NCI-H345 treated with DMSO at 0.1 percent for 48 hours (cell line): ENCODE results near the gene FRG2.
"Not testable (repeated sequence)": the region's sequence is repeated elsewhere in the genome, so short reads cannot be mapped to it uniquely, and the experiment has no call there.

Experiments
- DNase-seq: peaks from one replicate; lab custom pipeline; 2025; ENCODE audit not compliant: unreplicated experiment; lab: John Stamatoyannopoulos, UW

Gene FRG2

GRCh38 chr4:190027156-190027555 is at the start of gene FRG2:
Gene FRG2, minus strand, starts transcription at chr4:190027256. Its CDS starts 52 bp downstream, at chr4:190027204.
- DNase-seq: not testable (repeated sequence)

DNA sequence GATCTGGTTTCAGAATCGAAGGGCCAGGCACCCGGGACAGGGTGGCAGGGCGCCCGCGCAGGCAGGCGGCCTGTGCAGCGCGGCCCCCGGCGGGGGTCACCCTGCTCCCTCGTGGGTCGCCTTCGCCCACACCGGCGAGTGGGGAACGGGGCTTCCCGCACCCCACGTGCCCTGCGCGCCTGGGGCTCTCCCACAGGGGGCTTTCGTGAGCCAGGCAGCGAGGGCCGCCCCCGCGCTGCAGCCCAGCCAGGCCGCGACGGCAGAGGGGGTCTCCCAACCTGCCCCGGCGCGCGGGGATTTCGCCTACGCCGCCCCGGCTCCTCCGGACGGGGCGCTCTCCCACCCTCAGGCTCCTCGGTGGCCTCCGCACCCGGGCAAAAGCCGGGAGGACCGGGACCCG is 41.3 kb upstream of the FRG2 start:
- not testable (repeated sequence) for DNase-seq

- not testable (repeated sequence) for DNase-seq
Measured at GRCh38 chr4:190064805-190065204, 37.7 kb upstream of the FRG2 start.

GRCh38 chr4:190064342-190064741 is 37.3 kb upstream of the FRG2 start, which contains the start of gene DBET:
Gene DBET, plus strand, starts transcription at chr4:190064502.
- not testable (repeated sequence) for DNase-seq

- DNase-seq: not testable (repeated sequence)
Measured at GRCh38 chr4:190058997-190059396, 31.9 kb upstream of the FRG2 start.

GRCh38 chr4:190049378-190050239 is 22.6 kb upstream of the FRG2 start:
- DNase-seq: not testable (repeated sequence)

DNA sequence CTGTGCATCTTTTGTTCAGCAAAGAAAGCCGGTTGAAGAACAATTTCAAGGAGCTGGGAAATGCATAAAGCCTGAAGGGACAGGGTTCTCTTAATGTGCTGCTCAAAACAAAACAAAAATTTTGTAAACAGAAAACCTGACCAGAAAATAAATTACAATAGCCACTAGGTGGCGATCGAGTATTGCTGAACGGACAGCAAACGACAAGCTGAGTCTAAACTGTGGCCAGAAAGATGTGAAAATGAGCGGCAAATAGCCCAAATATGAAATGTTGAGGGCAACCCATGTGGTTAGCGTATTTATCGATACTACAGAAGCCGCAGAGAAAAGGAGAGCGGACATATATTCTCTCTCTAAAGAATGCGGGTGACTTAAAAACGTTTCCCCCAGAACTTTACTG is 20.6 kb upstream of the FRG2 start:
- DNase-seq: not testable (repeated sequence)

DNA sequence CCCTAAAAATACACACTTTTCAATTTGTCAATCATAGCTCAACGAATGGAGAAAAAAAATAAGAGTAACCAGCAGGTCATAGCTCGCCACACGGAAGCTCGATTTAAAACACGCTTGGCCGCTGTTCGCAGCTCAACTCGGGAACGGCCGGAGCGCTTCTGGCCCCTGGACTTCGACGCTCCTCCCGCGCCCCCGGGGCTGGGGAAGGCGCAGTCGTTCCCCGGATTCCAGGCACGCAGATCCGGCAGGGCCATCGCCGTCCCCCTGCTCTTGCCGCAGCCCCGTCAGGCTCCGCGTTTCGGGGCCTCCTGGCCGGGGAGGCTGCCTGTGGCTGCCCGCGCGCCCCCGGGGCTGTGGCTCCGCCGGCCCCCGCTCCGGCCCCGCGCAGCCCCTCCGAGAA is 13.8 kb upstream of the FRG2 start:
- not testable (repeated sequence) for DNase-seq

DNA sequence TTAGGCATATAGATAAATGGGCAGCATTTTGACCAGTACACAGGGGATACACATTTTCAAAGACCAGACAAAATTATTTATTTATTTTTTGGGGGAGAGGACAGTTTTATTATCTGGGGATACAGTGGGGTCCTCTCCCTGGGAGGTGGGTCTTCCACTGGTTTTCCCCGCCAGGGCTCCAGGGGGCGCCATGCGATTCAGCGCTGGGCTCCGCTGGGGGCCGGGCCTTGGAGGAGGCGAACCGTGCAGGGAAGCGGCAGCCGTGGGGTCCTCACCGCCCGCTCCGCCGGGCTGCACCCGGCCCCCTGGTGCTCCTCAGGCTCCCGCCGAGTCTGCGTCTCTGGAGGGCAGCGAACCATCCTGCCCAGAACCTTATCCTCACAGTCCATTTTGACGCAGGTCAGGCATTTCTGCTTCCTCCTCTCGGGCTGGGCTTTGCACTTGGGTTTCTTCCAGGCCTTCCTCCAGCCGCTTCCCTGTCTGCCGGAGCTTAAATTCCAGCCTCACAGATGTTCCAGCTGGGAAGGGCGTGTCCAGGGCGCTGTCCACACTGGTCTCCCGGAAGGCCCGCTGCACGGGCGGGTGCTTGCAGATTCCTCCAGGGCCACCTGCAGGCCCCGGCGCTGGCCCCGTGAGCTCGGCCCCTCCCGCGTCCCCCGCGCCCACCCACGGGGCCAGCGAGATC is 10.8 kb upstream of the FRG2 start:
- DNase-seq: not testable (repeated sequence)

GRCh38 chr4:190031264-190031663 is 4.2 kb upstream of the FRG2 start:
- DNase-seq: not testable (repeated sequence)

- not testable (repeated sequence) for DNase-seq
Measured at GRCh38 chr4:190022614-190023281, 4.3 kb downstream of the FRG2 start.

- DNase-seq: not testable (repeated sequence)
Measured at GRCh38 chr4:190021973-190022372, 5.1 kb downstream of the FRG2 start.

DNA sequence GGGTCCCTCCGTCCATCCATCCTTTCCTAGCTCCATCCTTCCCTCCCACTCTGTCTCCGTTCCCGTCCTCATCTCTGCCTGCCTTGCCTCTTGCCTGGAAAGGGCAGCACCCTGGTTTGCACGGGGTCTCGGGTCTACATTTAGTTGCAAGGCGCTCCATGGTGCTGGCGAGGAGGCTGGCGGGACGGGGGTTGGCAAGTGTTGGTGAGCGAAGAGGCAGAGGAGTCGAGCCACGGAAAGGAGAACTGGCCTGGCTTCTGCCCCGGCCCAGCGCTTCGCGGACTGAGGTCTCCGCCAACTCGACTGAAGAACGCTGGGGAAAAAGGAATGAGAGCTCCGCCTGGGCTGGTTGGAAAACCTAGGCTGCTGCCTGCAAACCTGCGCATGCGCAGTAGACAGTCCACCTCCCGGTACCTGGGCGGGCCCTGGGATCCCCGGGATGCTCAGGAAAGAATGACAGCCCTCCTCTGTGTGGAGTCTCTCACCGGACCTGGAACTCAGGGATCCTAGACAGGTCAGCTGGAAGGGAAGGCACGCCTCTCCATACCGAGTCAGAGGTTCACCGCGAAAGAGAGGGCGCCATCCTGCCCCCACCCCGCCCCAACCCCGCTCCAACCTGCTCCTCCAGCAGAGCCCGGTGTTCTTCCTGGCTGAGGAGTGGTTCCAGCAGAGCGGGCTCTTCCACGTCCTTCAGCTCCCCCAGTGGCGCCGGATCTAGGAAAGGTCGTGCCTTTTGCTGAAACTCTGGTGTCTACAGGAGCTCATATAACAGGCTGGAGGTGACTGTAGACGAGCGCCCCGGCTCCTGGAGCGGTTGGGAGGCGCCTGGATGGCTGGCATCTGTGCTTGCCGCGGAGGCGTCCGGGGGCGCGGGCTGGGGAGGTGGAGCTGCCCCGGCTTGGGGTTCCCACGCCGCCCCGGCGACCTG is 6.0 kb downstream of the FRG2 start:
- no peak for DNase-seq

- DNase-seq: not testable (repeated sequence)
Measured at GRCh38 chr4:190019859-190020463, 7.1 kb downstream of the FRG2 start.

DNA sequence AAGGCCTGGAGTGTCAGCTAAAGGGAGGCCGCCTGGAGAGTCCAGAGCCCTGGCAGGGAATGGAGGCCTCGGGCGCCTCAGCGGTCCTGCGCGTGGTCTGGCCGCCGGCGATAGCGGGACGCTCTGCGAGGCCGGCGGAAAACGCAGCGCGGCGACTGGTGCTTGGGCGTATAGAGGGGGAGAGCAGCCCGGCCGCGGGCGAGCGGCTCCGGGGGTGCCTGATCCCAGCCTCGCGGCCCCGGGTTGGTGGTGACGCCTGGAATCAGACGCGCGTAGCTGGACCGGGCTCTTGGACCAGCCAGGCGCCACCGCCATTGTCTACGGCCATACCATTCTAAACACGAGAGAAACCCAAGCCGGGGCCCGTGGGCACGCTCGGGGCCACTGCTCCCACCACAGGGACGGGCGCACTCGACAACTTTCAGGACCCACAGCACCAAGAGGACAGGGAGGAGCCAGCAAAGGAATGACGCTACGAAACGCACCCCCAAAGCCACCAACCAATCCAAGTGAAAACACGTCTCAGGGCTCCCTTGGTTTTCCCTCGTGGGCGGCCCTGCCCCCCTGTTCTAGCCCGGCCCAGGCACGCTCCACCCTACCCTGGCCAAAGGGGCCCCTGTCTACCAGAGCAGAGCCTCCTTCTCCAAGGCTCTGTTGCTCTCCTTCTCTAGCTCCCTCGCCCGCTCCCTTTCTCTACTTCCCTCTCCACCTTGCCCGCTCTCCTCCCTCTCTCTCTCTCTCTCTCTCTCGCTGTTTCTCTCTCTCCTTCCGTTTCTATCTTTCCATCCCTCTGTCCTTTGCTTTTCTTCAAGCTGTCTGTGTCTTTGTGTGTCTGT is 7.8 kb downstream of the FRG2 start:
- DNase-seq: no peak

DNA sequence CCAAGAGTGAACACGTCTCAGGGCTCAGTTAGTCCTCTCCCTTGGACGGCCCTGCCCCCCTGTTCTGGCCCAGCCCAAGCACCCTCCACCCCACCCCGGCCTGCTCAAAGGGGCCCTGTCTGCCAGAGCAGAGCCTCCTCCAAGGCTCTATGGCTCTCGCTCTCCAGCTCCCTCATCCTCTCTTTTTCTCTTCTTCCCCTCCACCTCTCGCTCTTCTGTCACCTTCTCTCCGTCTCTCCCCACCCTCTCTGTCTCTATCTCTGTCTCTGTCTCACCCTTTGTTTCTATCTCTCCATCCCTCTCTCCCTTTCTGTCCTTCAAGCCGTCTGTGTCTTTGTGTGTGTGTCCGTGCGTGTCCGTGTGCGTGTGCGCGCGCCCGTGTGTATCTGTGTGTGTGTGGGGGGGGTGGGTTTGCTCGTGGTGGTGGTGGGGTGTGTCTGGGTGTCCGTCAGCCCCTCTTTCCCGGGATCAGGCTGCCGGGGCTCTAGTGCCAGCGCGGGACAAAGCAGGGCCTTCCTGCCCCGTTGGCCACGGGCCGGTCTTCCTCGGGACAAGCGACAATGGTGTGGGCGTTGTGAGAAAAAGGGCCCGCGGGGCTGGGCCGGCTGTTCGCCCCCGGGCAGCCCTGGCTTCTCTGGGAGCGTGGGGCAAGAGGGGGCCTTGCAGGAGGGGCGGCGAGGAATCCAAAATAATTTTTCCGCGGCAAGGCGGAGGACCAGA is 8.7 kb downstream of the FRG2 start:
- no peak for DNase-seq

DNA sequence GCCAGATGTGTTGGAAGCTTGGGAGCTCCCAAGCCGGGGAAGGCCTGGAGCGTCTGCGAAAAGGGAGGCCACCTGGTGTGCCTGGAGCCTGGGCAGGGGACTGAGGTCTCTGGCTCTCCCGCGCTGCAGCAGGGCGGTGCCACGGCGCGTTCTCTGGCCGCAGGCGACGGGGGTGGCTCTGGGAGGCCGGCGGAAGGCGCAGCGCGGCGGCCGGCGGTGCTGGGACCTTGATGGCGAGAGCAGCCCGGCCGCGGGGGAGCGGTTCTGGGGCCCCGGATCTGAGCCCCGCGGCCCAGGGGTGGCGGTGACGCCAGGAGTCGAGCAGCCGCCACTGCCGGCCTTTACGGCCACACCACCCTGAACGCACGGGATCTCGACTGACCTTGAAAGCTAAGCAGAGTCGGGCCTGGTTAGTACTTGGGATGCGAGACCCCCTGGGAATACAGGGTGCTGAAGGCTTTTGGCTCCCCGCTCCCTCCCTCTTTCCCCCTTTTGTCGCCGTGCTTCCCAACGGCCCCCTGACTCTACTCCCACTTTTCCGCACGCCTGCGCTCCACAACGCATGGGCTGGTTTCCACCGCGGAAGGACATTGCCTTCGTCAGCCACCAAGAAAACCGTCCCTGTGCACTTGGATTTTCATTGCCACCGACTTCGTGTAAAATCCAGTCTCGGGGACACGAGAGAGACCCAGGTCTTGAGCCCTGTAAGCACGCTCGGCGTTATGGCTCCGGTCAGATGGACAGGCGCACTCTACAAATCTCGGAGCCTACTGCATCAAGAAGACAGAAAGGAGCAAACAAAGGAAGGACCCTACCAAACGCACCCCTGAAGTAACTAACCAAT is 9.5 kb downstream of the FRG2 start:
- DNase-seq: no peak
